ENCODE measurements around the gene TBX21. TPM values are rescaled to one million over a fixed set of nuclear protein-coding genes. Genes with fewer than 3 reads are reported as not detected.

The TBX21 gene
- total and polyA plus RNA-seq, 2 experiments from 2014 or later: not detected

GRCh38 chr17:47694581-47695428 is 38.2 kb upstream of the TBX21 start:
- Mint-ChIP-seq H3K9me3 (no peaks in the 10 kb centered on the region), H3K4me3 (peak overlapping the region; percentile 88), H3K4me1 (peaks cover 41% of the 10 kb centered on the region), H3K27ac (peak overlapping the region; percentile 18; the same call in 1 of the 2 replicates), H3K36me3 (ENCODE audit: low read depth) (peaks cover 3% of the 10 kb centered on the region; the same call in 2 of the 3 replicates), H3K27me3 (ENCODE audit: insufficient read depth, low read depth, poor library complexity) (peaks cover 13% of the 10 kb centered on the region)
- Histone ChIP-seq H3K4me1 (ENCODE audit: insufficient read depth) (peaks cover 23% of the 10 kb centered on the region), H2AFZ (peak overlapping the region; percentile 90), H3K27me3 (ENCODE audit: insufficient read depth) (peaks cover 8% of the 10 kb centered on the region; the same call in 1 of the 2 replicates), H4K20me1 (replicated peaks; ENCODE audit: insufficient read depth) (0 out of 2 replicates have a peak, but pooled peaks cover 3% of the 10 kb centered on the region), H3K4me3 (peak overlapping the region; percentile 93), H3K79me2 (replicated peaks; ENCODE audit: insufficient read depth) (no peaks in the 10 kb centered on the region), H3F3A (replicated peaks; ENCODE audit: low read depth) (peaks cover 14% of the 10 kb centered on the region; the same call in 1 of the 2 replicates), H3K9me2 (ENCODE audit: insufficient read depth) (no peaks in the 10 kb centered on the region), H3K4me2 (peak overlapping the region; percentile 99), H3K27ac (ENCODE audit: low read depth) (no peak overlapping the region), H3K36me3 (ENCODE audit: insufficient read depth) (no peaks in the 10 kb centered on the region; the same call in 1 of the 2 replicates)
- no peak for TF ChIP-seq ZNF331 (CRISPR knock-in tag; IDR thresholded peaks at IDR 0.05; ENCODE audit: low read depth)
- DNase-seq (ENCODE audit: low spot score) (no peak), ATAC-seq (peak; percentile 62)

- no peaks in the 10 kb centered on the region for H3K9me3 Mint-ChIP-seq
- peaks cover 39% of the 10 kb centered on the region for H3K4me1 Mint-ChIP-seq
- peak overlapping the region; percentile 88 for H3K4me3 Mint-ChIP-seq
- peak; percentile 25 for ATAC-seq
- Histone ChIP-seq H3K9me2 (ENCODE audit: insufficient read depth) (no peaks in the 10 kb centered on the region), H3K27ac (ENCODE audit: low read depth) (no peak overlapping the region), H3K4me1 (ENCODE audit: insufficient read depth) (peaks cover 23% of the 10 kb centered on the region), H3K27me3 (ENCODE audit: insufficient read depth) (peaks cover 8% of the 10 kb centered on the region; the same call in 1 of the 2 replicates), H3K4me2 (peak overlapping the region; percentile 99), H4K20me1 (replicated peaks; ENCODE audit: insufficient read depth) (0 out of 2 replicates have a peak, but pooled peaks cover 3% of the 10 kb centered on the region), H3F3A (replicated peaks; ENCODE audit: low read depth) (peaks cover 14% of the 10 kb centered on the region; the same call in 1 of the 2 replicates), H3K79me2 (replicated peaks; ENCODE audit: insufficient read depth) (no peaks in the 10 kb centered on the region), H3K36me3 (ENCODE audit: insufficient read depth) (no peaks in the 10 kb centered on the region; the same call in 1 of the 2 replicates), H3K4me3 (peak overlapping the region; percentile 93), H2AFZ (peak overlapping the region; percentile 90)
- peaks cover 3% of the 10 kb centered on the region; the same call in 2 of the 3 replicates for H3K36me3 Mint-ChIP-seq (ENCODE audit: low read depth)
- peak; percentile 30; the same call in 1 of the 2 replicates for TF ChIP-seq POLR2AphosphoS5 (IDR thresholded peaks at IDR 0.05; ENCODE audit: low read depth)
- TF ChIP-seq, protein P1, sequence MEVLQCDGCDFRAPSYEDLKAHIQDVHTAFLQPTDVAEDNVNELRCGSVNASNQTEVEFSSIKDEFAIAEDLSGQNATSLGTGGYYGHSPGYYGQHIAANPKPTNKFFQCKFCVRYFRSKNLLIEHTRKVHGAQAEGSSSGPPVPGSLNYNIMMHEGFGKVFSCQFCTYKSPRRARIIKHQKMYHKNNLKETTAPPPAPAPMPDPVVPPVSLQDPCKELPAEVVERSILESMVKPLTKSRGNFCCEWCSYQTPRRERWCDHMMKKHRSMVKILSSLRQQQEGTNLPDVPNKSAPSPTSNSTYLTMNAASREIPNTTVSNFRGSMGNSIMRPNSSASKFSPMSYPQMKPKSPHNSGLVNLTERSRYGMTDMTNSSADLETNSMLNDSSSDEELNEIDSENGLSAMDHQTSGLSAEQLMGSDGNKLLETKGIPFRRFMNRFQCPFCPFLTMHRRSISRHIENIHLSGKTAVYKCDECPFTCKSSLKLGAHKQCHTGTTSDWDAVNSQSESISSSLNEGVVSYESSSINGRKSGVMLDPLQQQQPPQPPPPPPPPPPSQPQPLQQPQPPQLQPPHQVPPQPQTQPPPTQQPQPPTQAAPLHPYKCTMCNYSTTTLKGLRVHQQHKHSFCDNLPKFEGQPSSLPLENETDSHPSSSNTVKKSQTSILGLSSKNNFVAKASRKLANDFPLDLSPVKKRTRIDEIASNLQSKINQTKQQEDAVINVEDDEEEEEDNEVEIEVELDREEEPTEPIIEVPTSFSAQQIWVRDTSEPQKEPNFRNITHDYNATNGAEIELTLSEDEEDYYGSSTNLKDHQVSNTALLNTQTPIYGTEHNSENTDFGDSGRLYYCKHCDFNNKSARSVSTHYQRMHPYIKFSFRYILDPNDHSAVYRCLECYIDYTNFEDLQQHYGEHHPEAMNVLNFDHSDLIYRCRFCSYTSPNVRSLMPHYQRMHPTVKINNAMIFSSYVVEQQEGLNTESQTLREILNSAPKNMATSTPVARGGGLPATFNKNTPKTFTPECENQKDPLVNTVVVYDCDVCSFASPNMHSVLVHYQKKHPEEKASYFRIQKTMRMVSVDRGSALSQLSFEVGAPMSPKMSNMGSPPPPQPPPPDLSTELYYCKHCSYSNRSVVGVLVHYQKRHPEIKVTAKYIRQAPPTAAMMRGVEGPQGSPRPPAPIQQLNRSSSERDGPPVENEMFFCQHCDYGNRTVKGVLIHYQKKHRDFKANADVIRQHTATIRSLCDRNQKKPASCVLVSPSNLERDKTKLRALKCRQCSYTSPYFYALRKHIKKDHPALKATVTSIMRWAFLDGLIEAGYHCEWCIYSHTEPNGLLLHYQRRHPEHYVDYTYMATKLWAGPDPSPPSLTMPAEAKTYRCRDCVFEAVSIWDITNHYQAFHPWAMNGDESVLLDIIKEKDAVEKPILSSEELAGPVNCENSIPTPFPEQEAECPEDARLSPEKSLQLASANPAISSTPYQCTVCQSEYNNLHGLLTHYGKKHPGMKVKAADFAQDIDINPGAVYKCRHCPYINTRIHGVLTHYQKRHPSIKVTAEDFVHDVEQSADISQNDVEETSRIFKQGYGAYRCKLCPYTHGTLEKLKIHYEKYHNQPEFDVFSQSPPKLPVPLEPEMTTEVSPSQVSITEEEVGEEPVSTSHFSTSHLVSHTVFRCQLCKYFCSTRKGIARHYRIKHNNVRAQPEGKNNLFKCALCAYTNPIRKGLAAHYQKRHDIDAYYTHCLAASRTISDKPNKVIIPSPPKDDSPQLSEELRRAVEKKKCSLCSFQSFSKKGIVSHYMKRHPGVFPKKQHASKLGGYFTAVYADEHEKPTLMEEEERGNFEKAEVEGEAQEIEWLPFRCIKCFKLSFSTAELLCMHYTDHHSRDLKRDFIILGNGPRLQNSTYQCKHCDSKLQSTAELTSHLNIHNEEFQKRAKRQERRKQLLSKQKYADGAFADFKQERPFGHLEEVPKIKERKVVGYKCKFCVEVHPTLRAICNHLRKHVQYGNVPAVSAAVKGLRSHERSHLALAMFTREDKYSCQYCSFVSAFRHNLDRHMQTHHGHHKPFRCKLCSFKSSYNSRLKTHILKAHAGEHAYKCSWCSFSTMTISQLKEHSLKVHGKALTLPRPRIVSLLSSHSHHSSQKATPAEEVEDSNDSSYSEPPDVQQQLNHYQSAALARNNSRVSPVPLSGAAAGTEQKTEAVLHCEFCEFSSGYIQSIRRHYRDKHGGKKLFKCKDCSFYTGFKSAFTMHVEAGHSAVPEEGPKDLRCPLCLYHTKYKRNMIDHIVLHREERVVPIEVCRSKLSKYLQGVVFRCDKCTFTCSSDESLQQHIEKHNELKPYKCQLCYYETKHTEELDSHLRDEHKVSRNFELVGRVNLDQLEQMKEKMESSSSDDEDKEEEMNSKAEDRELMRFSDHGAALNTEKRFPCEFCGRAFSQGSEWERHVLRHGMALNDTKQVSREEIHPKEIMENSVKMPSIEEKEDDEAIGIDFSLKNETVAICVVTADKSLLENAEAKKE (CRISPR knock-in tag; IDR thresholded peaks at IDR 0.05): no peak
- DNase-seq (ENCODE audit: low spot score): peak; percentile 71
- peaks cover 13% of the 10 kb centered on the region for H3K27me3 Mint-ChIP-seq (ENCODE audit: insufficient read depth, low read depth, poor library complexity)
- H3K27ac Mint-ChIP-seq: no peak overlapping the region; the same call in 1 of the 2 replicates
Observed at GRCh38 chr17:47695429-47696376, 37.3 kb upstream of the TBX21 start.
